ENCODE results near the gene GATD1.
"Not testable (repeated sequence)": the region's sequence is repeated elsewhere in the genome, so short reads cannot be mapped to it uniquely, and the experiment has no call there.

The GATD1 gene

GRCh38 chr11:760236-760635 lies 17.1 kb downstream of the GATD1 start:
- Histone ChIP-seq H3K4me3 (no peak overlapping the region), H3K9ac (ENCODE audit: insufficient read length) (no peak overlapping the region), H3K36me3 (ENCODE audit: insufficient read depth, low read length) (peaks cover 68% of the 10 kb centered on the region), H3K9me3 (ENCODE audit: low read depth, low read length) (no peaks in the 10 kb centered on the region), H3K27ac (no peak overlapping the region)
- TF ChIP-seq EZH2 (IDR thresholded peaks at IDR 0.05) (no peak), FOXP2 (optimal IDR thresholded peaks at IDR 0.05; ENCODE audit: control extremely low read depth, extremely low read length, insufficient read depth) (no peak), POLR2AphosphoS5 (IDR thresholded peaks at IDR 0.05; ENCODE audit: borderline replicate concordance, low read depth, low read length) (no peak; the same call in 1 of the 2 replicates)
- DNase-seq (ENCODE audit: low read depth, low spot score) = no peak

GRCh38 chr11:749731-750130 lies 27.6 kb downstream of the GATD1 start:
- H3K9ac ChIP-seq (ENCODE audit: insufficient read length) = peak overlapping the region; percentile 37
- no peak overlapping the region for H3K27ac ChIP-seq
- H3K9me3 ChIP-seq (ENCODE audit: low read depth, low read length) = no peaks in the 10 kb centered on the region
- TF ChIP-seq POLR2AphosphoS5 (IDR thresholded peaks at IDR 0.05; ENCODE audit: borderline replicate concordance, low read depth, low read length) (no peak), EZH2 (IDR thresholded peaks at IDR 0.05) (no peak), FOXP2 (optimal IDR thresholded peaks at IDR 0.05; ENCODE audit: control extremely low read depth, extremely low read length, insufficient read depth) (no peak)
- H3K36me3 ChIP-seq (ENCODE audit: insufficient read depth, low read length) = no peaks in the 10 kb centered on the region
- DNase-seq (ENCODE audit: low read depth, low spot score) = no peak
- no peak overlapping the region for H3K4me3 ChIP-seq

DNA sequence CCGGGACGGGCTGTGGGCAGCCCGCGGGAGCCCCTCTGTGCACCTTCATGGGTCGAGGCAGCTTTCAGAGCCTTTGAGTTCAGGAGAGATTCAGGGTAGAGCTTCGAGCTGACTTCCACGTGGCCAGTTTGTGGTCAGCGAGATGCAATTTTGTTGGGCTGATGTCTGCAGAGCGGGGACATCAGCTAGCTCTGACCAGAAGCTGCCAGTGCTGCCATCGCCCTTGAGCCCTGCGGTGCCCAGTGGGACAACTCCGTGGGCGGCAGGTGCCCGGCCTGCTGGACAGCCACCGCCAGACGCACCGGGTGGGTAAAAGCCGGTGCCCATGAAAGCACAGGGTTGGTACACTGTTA lies 29.3 kb downstream of the GATD1 start:
- no peak for DNase-seq (ENCODE audit: low read depth, low spot score)
- H3K9me3 ChIP-seq (ENCODE audit: low read depth, low read length) = no peaks in the 10 kb centered on the region
- H3K36me3 ChIP-seq (ENCODE audit: insufficient read depth, low read length) = no peaks in the 10 kb centered on the region
- peak overlapping the region; percentile 95 for H3K4me3 ChIP-seq
- H3K9ac ChIP-seq (ENCODE audit: insufficient read length) = peak overlapping the region; percentile 74
- TF ChIP-seq FOXP2 (optimal IDR thresholded peaks at IDR 0.05; ENCODE audit: control extremely low read depth, extremely low read length, insufficient read depth) = no peak
- TF ChIP-seq EZH2 (IDR thresholded peaks at IDR 0.05) = no peak
- TF ChIP-seq POLR2AphosphoS5 (IDR thresholded peaks at IDR 0.05; ENCODE audit: borderline replicate concordance, low read depth, low read length) = no peak
- peak overlapping the region; percentile 37; the same call in 1 of the 2 replicates for H3K27ac ChIP-seq

GRCh38 chr11:747158-748006 lies 29.9 kb downstream of the GATD1 start, which contains the start of gene TALDO1:
Gene TALDO1 (plus strand): TSS chr11:747464. CDS start chr11:747482, 18 bp downstream.
- H3K9me3 ChIP-seq (ENCODE audit: low read depth, low read length) = no peaks in the 10 kb centered on the region
- H3K27ac ChIP-seq = peak within 1 kb of the TSS; percentile 37; the same call in 1 of the 2 replicates
- no peaks in the 10 kb centered on the region for H3K36me3 ChIP-seq (ENCODE audit: insufficient read depth, low read length)
- H3K9ac ChIP-seq (ENCODE audit: insufficient read length) = peak within 1 kb of the TSS; percentile 75
- peak within 1 kb of the TSS; percentile 95 for H3K4me3 ChIP-seq
- peak; percentile 82 for TF ChIP-seq POLR2AphosphoS5 (IDR thresholded peaks at IDR 0.05; ENCODE audit: borderline replicate concordance, low read depth, low read length)
- no peak for TF ChIP-seq EZH2 (IDR thresholded peaks at IDR 0.05)
- DNase-seq (ENCODE audit: low read depth, low spot score) = no peak

DNA sequence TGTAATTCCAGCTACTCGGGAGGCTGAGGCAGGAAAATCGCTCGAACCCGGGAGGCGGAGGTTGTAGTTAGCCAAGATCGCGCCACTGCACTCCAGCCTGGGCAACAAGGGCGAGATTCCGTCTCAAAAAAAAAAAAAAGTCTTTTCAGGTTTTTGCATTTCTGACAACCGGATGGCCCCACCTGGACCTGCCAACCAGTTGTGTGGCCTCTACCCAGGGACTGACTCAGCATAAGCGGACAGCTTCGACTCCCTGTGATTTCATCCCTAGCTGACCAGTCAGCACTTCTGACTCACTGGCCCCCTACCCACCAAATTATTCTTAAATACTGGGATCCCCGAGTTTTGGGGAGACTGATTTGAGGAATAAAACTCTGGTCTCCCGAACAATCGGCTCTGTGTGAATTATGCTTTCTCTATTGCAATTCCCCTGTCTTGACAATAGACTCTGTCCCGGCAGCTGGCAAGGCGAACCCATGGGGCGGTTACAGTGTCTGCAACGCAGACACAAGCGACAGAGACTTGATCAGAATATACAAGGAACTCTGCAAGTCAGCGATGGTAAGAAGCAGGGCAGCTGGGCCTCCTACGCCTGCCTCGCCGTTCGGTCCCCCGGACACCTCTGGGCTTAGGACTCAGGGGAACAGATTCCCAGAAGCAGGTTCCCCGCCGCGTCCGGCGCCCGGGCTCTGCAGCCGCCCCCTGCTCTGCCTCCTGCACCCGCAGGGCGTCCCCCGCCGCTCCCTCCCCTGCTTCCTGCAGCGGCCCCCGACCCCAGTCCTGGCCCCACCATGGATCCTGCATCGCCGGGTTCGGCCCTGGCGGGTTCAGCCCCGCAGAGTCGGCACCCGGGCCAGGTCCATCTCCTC lies 30.8 kb downstream of the GATD1 start:
- Histone ChIP-seq H3K4me3 (peak overlapping the region; percentile 95), H3K36me3 (ENCODE audit: insufficient read depth, low read length) (no peaks in the 10 kb centered on the region), H3K27ac (no peak overlapping the region), H3K9ac (ENCODE audit: insufficient read length) (peak overlapping the region; percentile 75), H3K9me3 (ENCODE audit: low read depth, low read length) (no peaks in the 10 kb centered on the region)
- TF ChIP-seq POLR2AphosphoS5 (IDR thresholded peaks at IDR 0.05; ENCODE audit: borderline replicate concordance, low read depth, low read length) (no peak), EZH2 (IDR thresholded peaks at IDR 0.05) (no peak), FOXP2 (optimal IDR thresholded peaks at IDR 0.05; ENCODE audit: control extremely low read depth, extremely low read length, insufficient read depth) (no peak)
- no peak for DNase-seq (ENCODE audit: low read depth, low spot score)

DNA sequence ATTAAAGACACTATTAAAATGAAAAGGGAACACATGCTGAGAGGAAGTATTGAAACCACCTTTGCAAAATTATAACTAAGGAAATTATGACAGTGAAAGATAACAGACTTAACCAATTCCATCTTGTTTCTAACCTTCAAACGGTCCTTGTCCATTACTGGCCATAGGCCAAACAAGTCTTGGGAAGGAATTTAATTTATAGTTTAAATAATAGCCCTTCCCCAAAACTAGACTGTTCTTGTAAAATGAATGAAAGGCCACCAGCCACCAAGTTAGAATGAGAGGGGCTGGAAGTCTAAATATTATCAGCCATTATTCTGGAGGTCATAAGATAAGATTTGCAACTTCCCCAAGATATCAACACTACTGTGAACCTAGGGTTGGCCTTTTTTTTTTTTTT lies 31.9 kb downstream of the GATD1 start:
- H3K27ac ChIP-seq = no peak overlapping the region
- H3K4me3 ChIP-seq = no peak overlapping the region
- H3K9me3 ChIP-seq (ENCODE audit: low read depth, low read length) = no peaks in the 10 kb centered on the region
- H3K36me3 ChIP-seq (ENCODE audit: insufficient read depth, low read length) = no peaks in the 10 kb centered on the region
- H3K9ac ChIP-seq (ENCODE audit: insufficient read length) = no peak overlapping the region
- no peak for DNase-seq (ENCODE audit: low read depth, low spot score)
- TF ChIP-seq POLR2AphosphoS5 (IDR thresholded peaks at IDR 0.05; ENCODE audit: borderline replicate concordance, low read depth, low read length) (no peak), FOXP2 (optimal IDR thresholded peaks at IDR 0.05; ENCODE audit: control extremely low read depth, extremely low read length, insufficient read depth) (no peak), EZH2 (IDR thresholded peaks at IDR 0.05) (no peak)

- TF ChIP-seq FOXP2 (optimal IDR thresholded peaks at IDR 0.05; ENCODE audit: control extremely low read depth, extremely low read length, insufficient read depth) (no peak), POLR2AphosphoS5 (IDR thresholded peaks at IDR 0.05; ENCODE audit: borderline replicate concordance, low read depth, low read length) (no peak), EZH2 (IDR thresholded peaks at IDR 0.05) (no peak)
- no peak overlapping the region for H3K27ac ChIP-seq
These were observed 34.6 kb downstream of the GATD1 start for GRCh38 chr11:742571-743201.

GRCh38 chr11:742156-742546 lies 35.1 kb downstream of the GATD1 start:
- DNase-seq (ENCODE audit: low read depth, low spot score) = no peak
- TF ChIP-seq EZH2 (IDR thresholded peaks at IDR 0.05) (no peak), FOXP2 (optimal IDR thresholded peaks at IDR 0.05; ENCODE audit: control extremely low read depth, extremely low read length, insufficient read depth) (no peak), POLR2AphosphoS5 (IDR thresholded peaks at IDR 0.05; ENCODE audit: borderline replicate concordance, low read depth, low read length) (no peak)
- H3K9me3 ChIP-seq (ENCODE audit: low read depth, low read length) = no peaks in the 10 kb centered on the region
- no peak overlapping the region for H3K4me3 ChIP-seq
- H3K27ac ChIP-seq = no peak overlapping the region
- H3K36me3 ChIP-seq (ENCODE audit: insufficient read depth, low read length) = no peaks in the 10 kb centered on the region
- no peak overlapping the region for H3K9ac ChIP-seq (ENCODE audit: insufficient read length)

More at GRCh38 chr11:742571-743201, 34.6 kb downstream of the GATD1 start:
- Histone ChIP-seq H3K4me3 (no peak overlapping the region), H3K9ac (ENCODE audit: insufficient read length) (no peak overlapping the region), H3K9me3 (ENCODE audit: low read depth, low read length) (no peaks in the 10 kb centered on the region), H3K36me3 (ENCODE audit: insufficient read depth, low read length) (no peaks in the 10 kb centered on the region)
- DNase-seq (ENCODE audit: low read depth, low spot score) = no peak

DNA sequence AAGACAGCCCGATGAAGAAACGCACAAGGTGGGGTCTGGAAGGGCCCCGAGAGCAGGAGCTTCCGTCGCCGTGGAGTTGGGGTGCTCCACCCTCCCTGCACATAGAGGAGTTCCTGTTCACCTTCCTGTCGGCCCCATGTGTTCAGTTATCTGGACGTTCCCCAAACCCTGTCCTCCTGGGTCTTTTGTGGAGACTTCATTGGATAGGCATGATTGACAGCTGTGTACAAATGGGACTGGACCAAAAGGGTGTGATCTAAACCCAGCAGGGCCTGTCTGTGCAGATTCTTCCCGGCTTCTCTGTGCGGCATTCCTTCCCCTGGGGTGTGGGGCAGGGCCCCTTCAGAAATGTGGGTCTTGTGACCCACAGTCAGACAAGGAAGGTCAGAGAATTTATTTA lies 39.4 kb downstream of the GATD1 start:
- H3K9me3 ChIP-seq (ENCODE audit: low read depth, low read length); H3K27ac ChIP-seq; H3K4me3 ChIP-seq; H3K9ac ChIP-seq (ENCODE audit: insufficient read length); H3K36me3 ChIP-seq (ENCODE audit: insufficient read depth, low read length); DNase-seq (ENCODE audit: low read depth, low spot score): not testable (repeated sequence)
